ENCODE results near the gene CNMD. TPM values are rescaled to one million over a fixed set of nuclear protein-coding genes. Genes with fewer than 3 reads are reported as not detected.
"Not testable (repeated sequence)": the region's sequence is repeated elsewhere in the genome, so short reads cannot be mapped to it uniquely, and the experiment has no call there.

CNMD gene
- total and polyA plus RNA-seq, 2 of the 8 experiments (the other 6 are each of a cell fraction or from before 2014, with no cell fraction given) = 87.4 to 113 TPM

DNA sequence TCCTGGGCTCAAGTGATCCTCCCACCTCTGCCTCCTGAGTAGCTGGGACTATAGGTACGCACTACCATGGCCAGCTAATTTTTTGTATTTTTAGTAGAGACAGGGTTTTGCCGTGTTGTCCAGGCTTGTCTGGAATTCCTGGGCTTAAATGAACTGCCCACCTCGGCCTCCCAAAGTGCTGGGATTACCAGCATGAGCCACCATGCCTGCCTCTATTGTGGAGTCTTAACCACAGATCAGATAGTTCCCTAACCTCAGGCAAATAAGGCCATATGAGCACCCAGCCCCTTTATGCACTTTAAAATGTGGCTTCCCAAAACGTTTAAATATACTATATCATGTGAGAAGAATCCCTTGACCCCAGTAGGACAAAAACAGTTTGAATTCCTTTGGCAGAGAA is 16.4 kb downstream of the CNMD start (continued):
- TF ChIP-seq, protein P1, sequence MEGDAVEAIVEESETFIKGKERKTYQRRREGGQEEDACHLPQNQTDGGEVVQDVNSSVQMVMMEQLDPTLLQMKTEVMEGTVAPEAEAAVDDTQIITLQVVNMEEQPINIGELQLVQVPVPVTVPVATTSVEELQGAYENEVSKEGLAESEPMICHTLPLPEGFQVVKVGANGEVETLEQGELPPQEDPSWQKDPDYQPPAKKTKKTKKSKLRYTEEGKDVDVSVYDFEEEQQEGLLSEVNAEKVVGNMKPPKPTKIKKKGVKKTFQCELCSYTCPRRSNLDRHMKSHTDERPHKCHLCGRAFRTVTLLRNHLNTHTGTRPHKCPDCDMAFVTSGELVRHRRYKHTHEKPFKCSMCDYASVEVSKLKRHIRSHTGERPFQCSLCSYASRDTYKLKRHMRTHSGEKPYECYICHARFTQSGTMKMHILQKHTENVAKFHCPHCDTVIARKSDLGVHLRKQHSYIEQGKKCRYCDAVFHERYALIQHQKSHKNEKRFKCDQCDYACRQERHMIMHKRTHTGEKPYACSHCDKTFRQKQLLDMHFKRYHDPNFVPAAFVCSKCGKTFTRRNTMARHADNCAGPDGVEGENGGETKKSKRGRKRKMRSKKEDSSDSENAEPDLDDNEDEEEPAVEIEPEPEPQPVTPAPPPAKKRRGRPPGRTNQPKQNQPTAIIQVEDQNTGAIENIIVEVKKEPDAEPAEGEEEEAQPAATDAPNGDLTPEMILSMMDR (IDR thresholded peaks at IDR 0.05; ENCODE audit: control extremely low read depth in 1 of 3, insufficient read depth in 1 of 3, low read depth in 1 of 3, low read length in 3 of 3) = no peak
- TF ChIP-seq, protein P2, sequence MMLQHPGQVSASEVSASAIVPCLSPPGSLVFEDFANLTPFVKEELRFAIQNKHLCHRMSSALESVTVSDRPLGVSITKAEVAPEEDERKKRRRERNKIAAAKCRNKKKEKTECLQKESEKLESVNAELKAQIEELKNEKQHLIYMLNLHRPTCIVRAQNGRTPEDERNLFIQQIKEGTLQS (IDR thresholded peaks at IDR 0.05; ENCODE audit: insufficient read depth, low read depth, low read length) = no peak
- TF ChIP-seq SRF (IDR thresholded peaks at IDR 0.05; ENCODE audit: low read depth, low read length) (no peak), SIN3A (conservative IDR thresholded peaks at IDR 0.05 in 1 of 2, IDR thresholded peaks at IDR 0.05 in 1 of 2; ENCODE audit: low read depth in 1 of 2, low read length in 2 of 2) (no peak), NANOG (IDR thresholded peaks at IDR 0.05; ENCODE audit: insufficient read depth, low read depth, low read length, poor library complexity, severe bottlenecking) (no peak), FOSL1 (IDR thresholded peaks at IDR 0.05; ENCODE audit: insufficient read depth, low read depth, low read length) (no peak)

- H2BK12ac ChIP-seq (ENCODE audit: low read depth, low read length); H4K20me1 ChIP-seq (replicated peaks in 1 of 2; ENCODE audit: control insufficient read depth in 1 of 2, insufficient read depth in 2 of 2, low read length in 2 of 2); H3K4me2 ChIP-seq (ENCODE audit: insufficient read depth in 1 of 2, low read depth in 2 of 2, low read length in 2 of 2); H3K79me2 ChIP-seq (ENCODE audit: control insufficient read depth in 1 of 2, insufficient read depth in 2 of 2, low read length in 2 of 2); H2BK5ac ChIP-seq (ENCODE audit: low read depth, low read length); H3K27ac ChIP-seq (ENCODE audit: low read depth, low read length); H3K56ac ChIP-seq (replicated peaks; ENCODE audit: insufficient read length, low read depth, low read length); H2BK20ac ChIP-seq (ENCODE audit: low read length); H3K9ac ChIP-seq (replicated peaks in 1 of 4; ENCODE audit: extremely low read depth in 1 of 4, low read depth in 3 of 4, low read length in 3 of 4); H4K91ac ChIP-seq (replicated peaks; ENCODE audit: insufficient read length, low read length); DNase-seq (ENCODE audit: low read depth in 1 of 2, low spot score in 2 of 2); H3K18ac ChIP-seq (ENCODE audit: extremely low read depth, low read length); H3K23ac ChIP-seq (ENCODE audit: insufficient read length); H3K23me2 ChIP-seq (ENCODE audit: low read depth, low read length); FAIRE-seq; H4K5ac ChIP-seq (ENCODE audit: insufficient read length, low read depth, low read length); H2BK15ac ChIP-seq (ENCODE audit: low read length); H3K4me3 ChIP-seq (ENCODE audit: extremely low read depth in 1 of 4, insufficient read depth in 2 of 4, low read depth in 3 of 4, low read length in 4 of 4); H2AK5ac ChIP-seq (ENCODE audit: low read depth, low read length); H3K14ac ChIP-seq (ENCODE audit: insufficient read length); H3K79me1 ChIP-seq (ENCODE audit: low read depth, low read length); H2BK120ac ChIP-seq (replicated peaks; ENCODE audit: low read depth, low read length); H3K4ac ChIP-seq (replicated peaks; ENCODE audit: insufficient read length, low read depth, low read length); H3K27me3 ChIP-seq (replicated peaks in 1 of 4; ENCODE audit: control insufficient read depth in 3 of 4, extremely low read depth in 1 of 4, insufficient read depth in 3 of 4, low read length in 3 of 4); H4K8ac ChIP-seq (ENCODE audit: extremely low read depth, insufficient read depth, low read length); H3K4me1 ChIP-seq (replicated peaks in 1 of 4; ENCODE audit: control insufficient read depth in 3 of 4, insufficient read depth in 4 of 4, low read length in 3 of 4); H2AFZ ChIP-seq (ENCODE audit: low read length): not testable (repeated sequence)
- whole genome bisulfite sequencing, 2 experiments (ENCODE audit: extremely low coverage in 1 of 2, insufficient coverage in 1 of 2, insufficient read length in 1 of 2, insufficient replicate concordance in 2 of 2, low coverage in 1 of 2, low lambda C conversion rate in 2 of 2, missing lambda C conversion rate in 1 of 2) = 94% methylated on average over 2 of the region's 2 CpGs; no CpG with 5 or more reads in 1 of the 2 experiments
- POLR2A ChIA-PET (ENCODE audit: partially characterized antibody) = interaction anchor here (0.9 to 2.6 kb wide), 2 partner anchors 9 to 16 kb away, joined by 3 to 8 read pairs; no protein-coding TSS in a partner anchor
- CTCF ChIA-PET (ENCODE audit: partially characterized antibody) = interaction anchor here (1.0 to 3.5 kb wide), 7 partner anchors 13 to 124 kb away, joined by 3 to 17 read pairs (median 12); no protein-coding TSS in a partner anchor
- Histone ChIP-seq H3K9me3 (ENCODE audit: insufficient read depth in 2 of 2, low read depth in 1 of 2, low read length in 1 of 2) (peaks cover 15 to 30% of the 10 kb centered on the region in 2 experiments), H3K36me3 (ENCODE audit: control insufficient read depth in 2 of 4, insufficient read depth in 4 of 4, low read length in 3 of 4) (peaks cover 7 to 62% (median 33%) of the 10 kb centered on the region in 4 experiments; a peak in 7 of 8 replicates)
Observed at GRCh38 chr13:52721356-52721755, 18.3 kb downstream of the CNMD start.

Measured in H1 (cell line).